ENCODE data around the gene GALNT14.

GALNT14 gene

DNA sequence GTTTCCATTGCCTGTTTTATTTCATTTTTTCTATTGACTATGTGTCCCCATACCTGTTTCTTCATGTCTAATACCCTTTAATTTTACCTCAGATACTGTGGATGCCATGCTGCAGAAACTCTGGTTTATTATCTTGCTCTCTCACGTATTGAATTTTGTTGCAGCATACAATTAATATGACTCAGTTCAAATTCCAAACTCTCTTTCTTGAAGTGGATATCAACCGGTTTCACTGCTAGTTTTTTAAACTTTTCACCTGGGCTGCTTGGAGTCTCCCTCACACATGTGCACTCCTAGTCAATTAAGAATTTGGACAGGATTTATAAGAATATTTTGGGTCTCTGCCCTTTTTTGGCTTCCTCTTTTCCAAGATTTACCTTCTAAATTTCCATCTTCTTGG, 260.4 kb downstream of the GALNT14 start:
- Histone ChIP-seq H2AFZ (ENCODE audit: low read depth, low read length) (no peak overlapping the region), H3K4me1 (ENCODE audit: insufficient read depth, low read length) (no peaks in the 10 kb centered on the region), H4K20me1 (ENCODE audit: insufficient read depth, low read length) (no peaks in the 10 kb centered on the region), H3K79me2 (ENCODE audit: insufficient read depth, low read length) (no peaks in the 10 kb centered on the region), H3K9me3 (ENCODE audit: insufficient read depth, low read length, severe bottlenecking) (peaks cover 4% of the 10 kb centered on the region), H3K27me3 (ENCODE audit: insufficient read depth, low read length, poor library complexity) (no peaks in the 10 kb centered on the region), H3K27ac (ENCODE audit: low read length) (no peak overlapping the region), H3K9ac (ENCODE audit: low read depth, low read length) (no peak overlapping the region), H3K4me2 (ENCODE audit: insufficient read depth, low read length) (no peak overlapping the region), H3K36me3 (ENCODE audit: insufficient read depth, low read length) (no peaks in the 10 kb centered on the region), H3K4me3 (ENCODE audit: low read depth in 1 of 2, low read length in 2 of 2) (no peak overlapping the region)
- DNase-seq: no peak
- TF ChIP-seq EZH2 (IDR thresholded peaks at IDR 0.05; ENCODE audit: borderline replicate concordance, low read depth, low read length, severe bottlenecking): no peak
- TF ChIP-seq, protein P1, sequence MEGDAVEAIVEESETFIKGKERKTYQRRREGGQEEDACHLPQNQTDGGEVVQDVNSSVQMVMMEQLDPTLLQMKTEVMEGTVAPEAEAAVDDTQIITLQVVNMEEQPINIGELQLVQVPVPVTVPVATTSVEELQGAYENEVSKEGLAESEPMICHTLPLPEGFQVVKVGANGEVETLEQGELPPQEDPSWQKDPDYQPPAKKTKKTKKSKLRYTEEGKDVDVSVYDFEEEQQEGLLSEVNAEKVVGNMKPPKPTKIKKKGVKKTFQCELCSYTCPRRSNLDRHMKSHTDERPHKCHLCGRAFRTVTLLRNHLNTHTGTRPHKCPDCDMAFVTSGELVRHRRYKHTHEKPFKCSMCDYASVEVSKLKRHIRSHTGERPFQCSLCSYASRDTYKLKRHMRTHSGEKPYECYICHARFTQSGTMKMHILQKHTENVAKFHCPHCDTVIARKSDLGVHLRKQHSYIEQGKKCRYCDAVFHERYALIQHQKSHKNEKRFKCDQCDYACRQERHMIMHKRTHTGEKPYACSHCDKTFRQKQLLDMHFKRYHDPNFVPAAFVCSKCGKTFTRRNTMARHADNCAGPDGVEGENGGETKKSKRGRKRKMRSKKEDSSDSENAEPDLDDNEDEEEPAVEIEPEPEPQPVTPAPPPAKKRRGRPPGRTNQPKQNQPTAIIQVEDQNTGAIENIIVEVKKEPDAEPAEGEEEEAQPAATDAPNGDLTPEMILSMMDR (IDR thresholded peaks at IDR 0.05; ENCODE audit: borderline replicate concordance, extremely low read depth, low read length, poor library complexity, severe bottlenecking): no peak
- ATAC-seq (ENCODE audit: insufficient read depth, low read depth): no peak

DNA sequence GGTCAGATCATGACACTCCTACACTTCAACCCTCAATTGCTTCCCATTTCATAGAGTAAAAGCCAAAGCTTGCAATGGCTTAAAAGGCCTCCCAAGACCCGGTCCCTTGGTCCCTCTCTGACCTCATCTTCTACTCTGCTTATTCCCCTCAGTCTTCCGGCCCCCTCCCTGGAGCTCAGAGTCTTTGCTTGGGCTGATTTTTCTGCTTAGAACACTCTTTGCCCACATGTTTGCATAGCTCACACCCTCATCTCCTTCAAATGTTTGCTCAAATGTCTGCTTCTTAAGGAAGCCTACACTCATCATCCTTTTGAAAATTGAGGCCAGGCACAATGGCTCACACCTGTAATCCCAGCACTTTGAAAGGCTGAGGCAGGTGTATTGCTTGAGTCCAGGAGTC, 265.4 kb downstream of the GALNT14 start:
- DNase-seq: no peak
- no peak overlapping the region for H3K4me2 ChIP-seq (ENCODE audit: insufficient read depth, low read length)

DNA sequence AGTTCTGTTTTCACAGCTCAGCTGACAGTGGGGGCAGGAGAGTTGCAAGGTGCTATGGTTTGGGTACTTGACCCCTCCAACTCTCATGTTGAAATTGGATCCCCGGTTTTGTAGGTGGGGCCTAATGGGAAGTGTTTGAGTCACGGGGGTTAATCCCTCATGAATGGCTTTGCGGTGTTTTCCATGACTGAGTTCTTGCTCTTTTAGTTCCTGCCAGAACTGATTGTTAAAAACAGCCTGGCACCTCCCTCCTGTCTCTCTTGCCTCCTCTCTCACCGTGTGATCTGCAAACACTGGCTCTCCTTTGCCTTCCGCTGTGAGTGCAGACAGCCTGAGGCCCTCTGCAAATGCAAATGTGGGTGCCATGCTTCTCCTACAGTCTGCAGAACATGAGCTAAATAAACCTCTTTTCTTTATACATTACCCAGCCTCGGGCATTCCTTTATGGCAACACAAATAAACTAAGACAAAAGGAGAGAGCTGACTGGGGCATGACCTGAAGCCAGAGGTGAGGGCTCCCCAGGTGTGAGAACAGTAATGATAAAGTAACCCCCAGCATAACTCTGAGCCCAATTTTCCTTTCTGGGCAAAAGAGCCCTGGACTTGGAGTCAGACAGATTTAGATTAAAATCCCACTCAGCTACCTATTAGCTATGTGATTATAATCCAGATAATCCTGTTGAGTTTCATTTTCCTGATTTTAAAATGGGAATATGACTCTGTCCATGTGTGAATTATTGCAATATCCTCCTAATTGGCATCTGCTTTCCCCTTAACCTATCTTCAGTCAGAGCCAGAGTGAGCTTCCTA, 266.1 kb downstream of the GALNT14 start:
- peaks cover 4% of the 10 kb centered on the region for H3K4me1 ChIP-seq (ENCODE audit: insufficient read depth, low read length)
- no peak overlapping the region for H3K4me3 ChIP-seq (ENCODE audit: low read depth in 1 of 2, low read length in 2 of 2)
- no peaks in the 10 kb centered on the region for H4K20me1 ChIP-seq (ENCODE audit: insufficient read depth, low read length)
- H3K9me3 ChIP-seq (ENCODE audit: insufficient read depth, low read length, severe bottlenecking): peaks cover 4% of the 10 kb centered on the region
- H3K27me3 ChIP-seq (ENCODE audit: insufficient read depth, low read length, poor library complexity): no peaks in the 10 kb centered on the region
- no peak for ATAC-seq (ENCODE audit: insufficient read depth, low read depth)
- H3K9ac ChIP-seq (ENCODE audit: low read depth, low read length): no peak overlapping the region
- H3K4me2 ChIP-seq (ENCODE audit: insufficient read depth, low read length): no peak overlapping the region
- no peak overlapping the region for H2AFZ ChIP-seq (ENCODE audit: low read depth, low read length)
- H3K36me3 ChIP-seq (ENCODE audit: insufficient read depth, low read length): no peaks in the 10 kb centered on the region
- no peak for DNase-seq
- H3K79me2 ChIP-seq (ENCODE audit: insufficient read depth, low read length): no peaks in the 10 kb centered on the region
- no peak overlapping the region for H3K27ac ChIP-seq (ENCODE audit: low read length)
- TF ChIP-seq, protein P1 (IDR thresholded peaks at IDR 0.05; ENCODE audit: borderline replicate concordance, extremely low read depth, low read length, poor library complexity, severe bottlenecking): no peak
- TF ChIP-seq EZH2 (IDR thresholded peaks at IDR 0.05; ENCODE audit: borderline replicate concordance, low read depth, low read length, severe bottlenecking): no peak

More for the DNA sequence above, 265.4 kb downstream of the GALNT14 start:
- H4K20me1 ChIP-seq (ENCODE audit: insufficient read depth, low read length): no peaks in the 10 kb centered on the region
- H2AFZ ChIP-seq (ENCODE audit: low read depth, low read length): no peak overlapping the region
- H3K4me3 ChIP-seq (ENCODE audit: low read depth in 1 of 2, low read length in 2 of 2): no peak overlapping the region
- no peak overlapping the region for H3K27ac ChIP-seq (ENCODE audit: low read length)
- no peak overlapping the region for H3K9ac ChIP-seq (ENCODE audit: low read depth, low read length)
- H3K9me3 ChIP-seq (ENCODE audit: insufficient read depth, low read length, severe bottlenecking): peaks cover 4% of the 10 kb centered on the region
- H3K27me3 ChIP-seq (ENCODE audit: insufficient read depth, low read length, poor library complexity): no peaks in the 10 kb centered on the region
- TF ChIP-seq EZH2 (IDR thresholded peaks at IDR 0.05; ENCODE audit: borderline replicate concordance, low read depth, low read length, severe bottlenecking): no peak
- TF ChIP-seq, protein P1 (IDR thresholded peaks at IDR 0.05; ENCODE audit: borderline replicate concordance, extremely low read depth, low read length, poor library complexity, severe bottlenecking): no peak
- no peaks in the 10 kb centered on the region for H3K4me1 ChIP-seq (ENCODE audit: insufficient read depth, low read length)
- no peaks in the 10 kb centered on the region for H3K36me3 ChIP-seq (ENCODE audit: insufficient read depth, low read length)
- no peak for ATAC-seq (ENCODE audit: insufficient read depth, low read depth)
- no peaks in the 10 kb centered on the region for H3K79me2 ChIP-seq (ENCODE audit: insufficient read depth, low read length)
